Mucosa of stomach (tissue), 1 donor: Measurements from ENCODE around the gene SLX4.

ENCODE experiments used
- H3K27me3 ChIP-seq: one replicate; pipeline ENCODE4 v1.7.0; 2013; ENCODE audit warnings: mild to moderate bottlenecking, low read length; ENCODE audit not compliant: control insufficient read depth, insufficient read depth
- H3K36me3 ChIP-seq: one replicate; pipeline ENCODE4 v1.7.0; 2013; ENCODE audit warnings: low read length; ENCODE audit not compliant: control insufficient read depth, insufficient read depth
- H3K4me1 ChIP-seq: one replicate; pipeline ENCODE4 v1.7.0; 2013; ENCODE audit warnings: mild to moderate bottlenecking, low read length; ENCODE audit not compliant: control insufficient read depth, insufficient read depth
- H3K4me3 ChIP-seq: one replicate; pipeline ENCODE4 v1.7.0; 2013; ENCODE audit warnings: low read length
- H3K9ac ChIP-seq: one replicate; pipeline ENCODE4 v1.7.0; 2013; ENCODE audit warnings: mild to moderate bottlenecking, low read length, moderate library complexity
- H3K9me3 ChIP-seq: one replicate; pipeline ENCODE4 v1.7.0; 2013; ENCODE audit warnings: mild to moderate bottlenecking, low read length, moderate library complexity; ENCODE audit not compliant: control insufficient read depth
- donor health status: Pancreatic carcinoma.

The SLX4 gene

GRCh38 chr16:3583303-3584038 lies 27.9 kb downstream of the SLX4 start:
- H3K27me3 ChIP-seq, result no peaks in the 10 kb centered on the region
- no peaks in the 10 kb centered on the region for H3K9me3 ChIP-seq
- no peaks in the 10 kb centered on the region for H3K4me1 ChIP-seq
- H3K9ac ChIP-seq, result no peak overlapping the region
- no peak overlapping the region for H3K4me3 ChIP-seq
- H3K36me3 ChIP-seq, result no peaks in the 10 kb centered on the region

DNA sequence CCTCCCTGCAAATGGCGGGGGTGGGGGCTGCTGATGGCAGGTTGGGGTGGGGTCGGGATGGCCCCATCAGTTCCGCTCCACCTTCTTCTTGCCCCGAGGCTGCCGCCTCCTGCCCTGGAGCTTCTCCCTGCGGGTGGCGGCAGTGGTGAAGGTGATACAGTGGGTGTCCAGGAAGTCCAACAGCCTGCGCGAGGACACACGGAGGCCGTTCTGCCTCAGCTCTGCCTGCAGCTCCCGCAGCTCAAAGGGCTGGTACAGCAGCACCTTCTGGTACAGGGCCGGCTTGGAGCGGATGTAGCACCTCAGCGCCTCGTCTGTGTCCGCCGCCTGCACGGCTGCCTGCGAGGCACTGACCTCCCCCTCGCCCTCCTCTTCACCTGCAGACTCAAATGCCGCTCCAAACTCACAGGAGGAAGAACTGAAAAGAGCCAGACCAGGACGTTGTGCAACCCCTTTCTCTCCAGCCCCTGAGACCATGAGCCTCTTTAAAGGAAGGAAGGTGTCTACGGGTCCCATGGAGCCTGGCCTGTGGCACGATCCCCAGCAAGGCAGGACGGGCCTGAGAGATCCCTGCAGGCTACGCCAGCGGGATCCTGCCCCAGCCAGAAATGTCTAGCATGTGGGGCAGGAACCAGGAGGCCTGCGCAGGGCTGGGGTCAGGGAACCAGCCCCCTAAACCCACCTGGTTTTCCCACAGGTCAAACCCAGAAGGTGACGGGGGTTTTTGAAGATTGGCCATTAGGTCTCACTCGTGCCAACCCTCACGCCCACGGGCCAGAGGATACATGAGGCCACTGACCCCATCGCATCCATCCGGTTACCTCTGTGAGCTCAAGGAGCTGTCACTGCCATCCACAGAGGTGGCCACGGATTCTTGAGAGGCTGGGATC lies 28.9 kb downstream of the SLX4 start:
- Histone ChIP-seq H3K27me3 (no peaks in the 10 kb centered on the region), H3K9ac (no peak overlapping the region), H3K9me3 (no peaks in the 10 kb centered on the region), H3K4me3 (no peak overlapping the region), H3K4me1 (no peaks in the 10 kb centered on the region), H3K36me3 (no peaks in the 10 kb centered on the region)

GRCh38 chr16:3581392-3581791 lies 30.0 kb downstream of the SLX4 start:
- H3K4me3 ChIP-seq, result no peak overlapping the region
- H3K4me1 ChIP-seq, result no peaks in the 10 kb centered on the region
- no peaks in the 10 kb centered on the region for H3K9me3 ChIP-seq
- H3K36me3 ChIP-seq, result no peaks in the 10 kb centered on the region
- H3K9ac ChIP-seq, result no peak overlapping the region
- peaks cover 4% of the 10 kb centered on the region for H3K27me3 ChIP-seq

- no peak overlapping the region for H3K9ac ChIP-seq
- no peak overlapping the region for H3K4me3 ChIP-seq
- H3K9me3 ChIP-seq, result no peaks in the 10 kb centered on the region
- H3K27me3 ChIP-seq, result peaks cover 4% of the 10 kb centered on the region
- H3K36me3 ChIP-seq, result no peaks in the 10 kb centered on the region
- H3K4me1 ChIP-seq, result no peaks in the 10 kb centered on the region
Measured at GRCh38 chr16:3580686-3581085, 30.7 kb downstream of the SLX4 start.

- H3K27me3 ChIP-seq, result peaks cover 4% of the 10 kb centered on the region
- H3K36me3 ChIP-seq, result no peaks in the 10 kb centered on the region
- no peaks in the 10 kb centered on the region for H3K4me1 ChIP-seq
- H3K9ac ChIP-seq, result no peak overlapping the region
- no peaks in the 10 kb centered on the region for H3K9me3 ChIP-seq
- H3K4me3 ChIP-seq, result no peak overlapping the region
Measured at GRCh38 chr16:3580251-3580651, 31.2 kb downstream of the SLX4 start.

DNA sequence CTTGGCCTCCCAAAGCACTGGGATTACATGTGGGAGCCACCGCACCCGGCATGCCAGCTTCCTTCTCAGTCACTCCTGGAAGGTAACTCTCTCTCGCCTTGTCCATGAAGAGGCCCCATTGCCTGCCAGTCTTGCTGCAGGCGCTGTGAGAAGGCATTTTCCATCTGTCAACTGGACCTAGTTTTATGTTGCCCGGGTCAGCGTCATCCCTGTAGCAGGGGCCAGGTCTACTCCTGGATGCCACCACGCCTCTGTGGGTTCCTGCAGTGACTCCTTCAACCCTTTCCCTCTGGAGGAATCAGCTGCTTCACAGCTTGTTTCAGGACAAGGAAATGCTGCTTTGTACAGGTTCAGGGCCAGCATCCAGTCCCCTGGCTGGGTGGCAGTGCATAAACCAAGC lies 31.6 kb downstream of the SLX4 start:
- H3K9ac ChIP-seq, result no peak overlapping the region
- no peaks in the 10 kb centered on the region for H3K36me3 ChIP-seq
- no peaks in the 10 kb centered on the region for H3K4me1 ChIP-seq
- no peak overlapping the region for H3K4me3 ChIP-seq
- H3K27me3 ChIP-seq, result peaks cover 4% of the 10 kb centered on the region
- H3K9me3 ChIP-seq, result no peaks in the 10 kb centered on the region

- Histone ChIP-seq H3K27me3 (peaks cover 4% of the 10 kb centered on the region), H3K9ac (no peak overlapping the region), H3K36me3 (no peaks in the 10 kb centered on the region), H3K9me3 (no peaks in the 10 kb centered on the region), H3K4me1 (no peaks in the 10 kb centered on the region), H3K4me3 (no peak overlapping the region)
Measured at GRCh38 chr16:3578610-3579551, 32.5 kb downstream of the SLX4 start.

GRCh38 chr16:3578121-3578520 lies 33.3 kb downstream of the SLX4 start:
- Histone ChIP-seq H3K4me1 (no peaks in the 10 kb centered on the region), H3K27me3 (peaks cover 4% of the 10 kb centered on the region), H3K9ac (no peak overlapping the region), H3K36me3 (no peaks in the 10 kb centered on the region), H3K9me3 (no peaks in the 10 kb centered on the region), H3K4me3 (no peak overlapping the region)

- Histone ChIP-seq H3K4me3 (no peak within 1 kb of the TSS), H3K27me3 (peaks cover 4% of the 10 kb centered on the region), H3K9me3 (no peaks in the 10 kb centered on the region), H3K9ac (no peak within 1 kb of the TSS), H3K36me3 (no peaks in the 10 kb centered on the region), H3K4me1 (no peaks in the 10 kb centered on the region)
Measured at GRCh38 chr16:3577302-3577752, 34.1 kb downstream of the SLX4 start, which contains the start of gene NLRC3. Gene NLRC3, minus strand, starts transcription at chr16:3577403. Its CDS starts 12,367 bp downstream, at chr16:3565036.

DNA sequence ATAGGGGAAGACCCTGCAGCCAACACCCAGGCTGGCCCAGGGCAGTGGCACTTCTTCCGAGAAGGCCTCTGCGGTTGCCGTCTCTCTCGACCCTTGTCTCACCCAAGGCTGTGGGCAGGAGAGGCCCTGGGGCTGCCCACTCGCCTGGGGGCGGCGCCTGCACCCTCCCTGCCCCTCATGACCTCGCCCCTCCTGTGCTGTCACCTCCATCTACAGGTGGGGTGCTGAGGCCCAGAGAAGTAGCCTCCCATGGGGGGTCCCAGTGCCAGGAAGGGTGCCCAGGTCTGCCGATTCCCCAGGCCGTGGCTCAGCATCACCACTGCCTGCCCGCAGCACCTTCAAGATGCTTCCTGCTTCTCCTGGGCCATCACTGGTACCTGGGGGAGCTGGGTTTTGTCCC lies 35.2 kb downstream of the SLX4 start:
- Histone ChIP-seq H3K9ac (no peak overlapping the region), H3K36me3 (no peaks in the 10 kb centered on the region), H3K27me3 (peaks cover 4% of the 10 kb centered on the region), H3K4me1 (no peaks in the 10 kb centered on the region), H3K4me3 (no peak overlapping the region), H3K9me3 (no peaks in the 10 kb centered on the region)

DNA sequence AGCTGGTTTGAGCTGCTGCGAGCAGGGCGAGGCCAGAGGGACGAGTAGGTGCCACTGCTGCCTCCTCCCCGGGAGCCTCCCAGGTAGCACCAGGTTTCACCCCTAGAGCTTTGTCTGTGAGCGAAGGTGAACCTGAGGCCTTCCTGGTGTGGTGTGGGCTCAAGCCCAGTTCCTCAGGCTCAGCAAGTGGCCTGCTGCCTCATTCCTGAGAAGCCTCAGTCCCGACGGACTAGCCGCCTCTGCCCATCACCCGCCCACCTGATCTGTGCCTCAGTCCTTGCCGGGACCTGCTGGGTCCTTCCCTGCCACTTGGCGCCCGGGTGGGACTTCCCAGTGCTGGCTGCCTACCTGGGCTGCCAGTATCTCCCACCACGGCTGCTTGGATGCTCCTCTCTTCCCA lies 35.9 kb downstream of the SLX4 start:
- no peak overlapping the region for H3K9ac ChIP-seq
- H3K36me3 ChIP-seq, result no peaks in the 10 kb centered on the region
- H3K4me1 ChIP-seq, result no peaks in the 10 kb centered on the region
- H3K9me3 ChIP-seq, result no peaks in the 10 kb centered on the region
- H3K27me3 ChIP-seq, result peaks cover 4% of the 10 kb centered on the region
- H3K4me3 ChIP-seq, result no peak overlapping the region
